GM21723 (cell line): ENCODE measurements around the gene CARMIL3.

Experiments
- ATAC-seq: cut with Tn5 transposase; IDR thresholded peaks from one replicate; pipeline ENCODE4 v1.9.1; 2021; ENCODE audit warnings: mild to moderate bottlenecking, moderate library complexity; ENCODE audit not compliant: unreplicated experiment

The CARMIL3 gene

GRCh38 chr14:24075485-24076301, 23.9 kb downstream of the CARMIL3 start:
- ATAC-seq = peak; percentile 65

- no peak for ATAC-seq
Measured at GRCh38 chr14:24076302-24076601, 24.4 kb downstream of the CARMIL3 start.

GRCh38 chr14:24077086-24077485, 25.3 kb downstream of the CARMIL3 start:
- no peak for ATAC-seq

GRCh38 chr14:24078146-24078545, 26.3 kb downstream of the CARMIL3 start:
- no peak for ATAC-seq

- no peak for ATAC-seq
Measured at GRCh38 chr14:24079491-24080141, 27.8 kb downstream of the CARMIL3 start.

- ATAC-seq = no peak
Measured at GRCh38 chr14:24080142-24080530, 28.3 kb downstream of the CARMIL3 start.

- ATAC-seq = peak; percentile 93
Measured at GRCh38 chr14:24080888-24081738, 29.3 kb downstream of the CARMIL3 start.

- no peak for ATAC-seq
Measured at GRCh38 chr14:24081739-24082211, 30.0 kb downstream of the CARMIL3 start.

GRCh38 chr14:24082411-24083080, 30.7 kb downstream of the CARMIL3 start:
- ATAC-seq = no peak

GRCh38 chr14:24083462-24083861, 31.7 kb downstream of the CARMIL3 start:
- no peak for ATAC-seq

GRCh38 chr14:24084440-24084839, 32.6 kb downstream of the CARMIL3 start:
- ATAC-seq = no peak

- ATAC-seq = no peak
Measured at GRCh38 chr14:24085215-24085614, 33.4 kb downstream of the CARMIL3 start.

GRCh38 chr14:24086193-24086955, 34.6 kb downstream of the CARMIL3 start:
- no peak for ATAC-seq

- no peak for ATAC-seq
Measured at GRCh38 chr14:24087004-24087403, 35.2 kb downstream of the CARMIL3 start.

- ATAC-seq = no peak
Measured at GRCh38 chr14:24088095-24088494, 36.3 kb downstream of the CARMIL3 start.

GRCh38 chr14:24089890-24090289, 38.1 kb downstream of the CARMIL3 start:
- no peak for ATAC-seq

GRCh38 chr14:24092110-24092504, 40.3 kb downstream of the CARMIL3 start:
- no peak for ATAC-seq

- ATAC-seq = no peak
Measured at GRCh38 chr14:24092505-24093206, 40.8 kb downstream of the CARMIL3 start.

- no peak for ATAC-seq
Measured at GRCh38 chr14:24093207-24093900, 41.5 kb downstream of the CARMIL3 start.
